Endothelial cell of umbilical vein (primary cell): Measurements from ENCODE around the gene SHISA7. TPM values are rescaled to one million over a fixed set of nuclear protein-coding genes. Genes with fewer than 3 reads are reported as not detected.
"Not testable (repeated sequence)": the region's sequence is repeated elsewhere in the genome, so short reads cannot be mapped to it uniquely, and the experiment has no call there.

Experiments used
- BruUV-seq: library from RNA; stranded (reverse); fragments of 400-500 nt; replicated peaks from 2 replicates; lab custom pipeline; 2021; lab: Mats Ljungman, UMichigan
- CTCF ChIA-PET: fragments of 300-600, 350-600 bp; sonication (Branson Sonifier 250); formaldehyde crosslinking; loops from one replicate; lab custom pipeline; 2021; ENCODE audit warnings: antibody characterized with exemption, inconsistent platforms; lab: Charles Lee
- POLR2A ChIA-PET: fragments of 300-600, 350-600 bp; sonication (Branson Sonifier 250); formaldehyde crosslinking; loops from one replicate; lab custom pipeline; 2021; ENCODE audit warnings: antibody characterized with exemption, inconsistent platforms; lab: Charles Lee
- DNase-seq: peaks from one replicate; pipeline ENCODE4 v3.0.0-alpha.2; 2011; ENCODE audit warnings: low read depth, low spot score
- FAIRE-seq: peaks from 2 replicates; lab custom pipeline; 2011; peaks lifted over from hg19 to GRCh38; lab: Jason Lieb, UNC
- H2AFZ ChIP-seq: 2 replicates; pipeline ENCODE4 v1.6.0; 2012; ENCODE audit warnings: low read depth, low read length, control low read depth, inconsistent platforms
- H3K27ac ChIP-seq: 2 replicates; pipeline ENCODE4 v1.5.1; 2011; ENCODE audit warnings: low read depth, mild to moderate bottlenecking, control low read depth, low read length, moderate library complexity; ENCODE audit not compliant: insufficient read depth
- H3K27me3 ChIP-seq, 2 experiments: 2 replicates each; pipeline versions ENCODE4 v1.6.0 to v1.6.1; 2011; ENCODE audit warnings: low read length in 2 of 2, mixed read lengths in 1 of 2; ENCODE audit not compliant: control insufficient read depth in 2 of 2, insufficient read depth in 2 of 2
- H3K36me3 ChIP-seq, 2 experiments: 2 replicates in 1 of 2; 3 replicates in 1 of 2; pipeline ENCODE4 v1.5.1; 2011; ENCODE audit warnings: low read length in 2 of 2, mild to moderate bottlenecking in 1 of 2, moderate library complexity in 1 of 2; ENCODE audit not compliant: control insufficient read depth in 2 of 2, insufficient read depth in 2 of 2; ENCODE audit errors: extremely low read depth in 1 of 2
- H3K4me1 ChIP-seq: 3 replicates; pipeline ENCODE4 v1.5.1; 2011; ENCODE audit warnings: mild to moderate bottlenecking, low read length; ENCODE audit not compliant: control insufficient read depth, insufficient read depth; ENCODE audit errors: extremely low read depth
- H3K4me2 ChIP-seq: 2 replicates; pipeline ENCODE4 v1.6.1; 2011; ENCODE audit warnings: low read length, control low read depth, mixed read lengths; ENCODE audit not compliant: insufficient read depth
- H3K4me3 ChIP-seq, 3 experiments: fragments of 200-600 bp in 1 of 3; sonication (generic), shearing (Covaris generic) in 1 of 3; replicated peaks in 1 of 3; 2 replicates each; pipeline ENCODE4 v1.5.1; 2011 to 2016; ENCODE audit warnings: control low read depth in 3 of 3, low read length in 3 of 3, mild to moderate bottlenecking in 2 of 3, inconsistent platforms in 1 of 3, low read depth in 1 of 3, moderate library complexity in 1 of 3; ENCODE audit not compliant: insufficient read depth in 1 of 3
- H3K79me2 ChIP-seq: 2 replicates; pipeline ENCODE4 v1.6.0; 2012; ENCODE audit warnings: low read length, inconsistent platforms; ENCODE audit not compliant: control insufficient read depth, insufficient read depth
- H3K9ac ChIP-seq: replicated peaks from 2 replicates; pipeline ENCODE3; 2011; ENCODE audit warnings: low read length, control low read depth; ENCODE audit not compliant: insufficient read depth; ENCODE audit errors: extremely low read depth
- H3K9me1 ChIP-seq: replicated peaks from 3 replicates; pipeline ENCODE4 v1.6.0; 2011; ENCODE audit warnings: mild to moderate bottlenecking, low read length; ENCODE audit not compliant: control insufficient read depth, insufficient read depth; ENCODE audit errors: extremely low read depth
- H3K9me3 ChIP-seq: replicated peaks from 2 replicates; pipeline ENCODE4 v1.5.1; 2012; ENCODE audit warnings: low read length, inconsistent platforms; ENCODE audit not compliant: control insufficient read depth, insufficient read depth
- H4K20me1 ChIP-seq: replicated peaks from 2 replicates; pipeline ENCODE3; 2011; ENCODE audit warnings: mild to moderate bottlenecking, low read length; ENCODE audit not compliant: control insufficient read depth, insufficient read depth; ENCODE audit errors: extremely low read depth
- CTCF ChIP-seq, 2 donors: IDR thresholded peaks; 1 replicate in 1 of 2; 2 replicates in 1 of 2; pipeline ENCODE4 v1.5.1; 2011; ENCODE audit warnings: low read length in 2 of 2, mild to moderate bottlenecking in 2 of 2, moderate library complexity in 2 of 2, control low read depth in 1 of 2, inconsistent platforms in 1 of 2, low read depth in 1 of 2; ENCODE audit not compliant: insufficient read depth in 1 of 2; ENCODE audit errors: extremely low read depth in 1 of 2
- EZH2 ChIP-seq: IDR thresholded peaks from 2 replicates; pipeline ENCODE4 v1.6.1; 2012; ENCODE audit warnings: borderline replicate concordance, low read depth, mild to moderate bottlenecking, moderate library complexity, low read length, inconsistent platforms; ENCODE audit not compliant: severe bottlenecking
- JUN ChIP-seq: IDR thresholded peaks from 2 replicates; pipeline ENCODE4 v1.6.1; 2011; ENCODE audit warnings: borderline replicate concordance, low read depth; ENCODE audit not compliant: insufficient read length, insufficient read depth
- MYC ChIP-seq: IDR thresholded peaks from one replicate; pipeline ENCODE4 v1.6.1; 2011; ENCODE audit warnings: mild to moderate bottlenecking, low read depth, low read length
- POLR2AphosphoS5 ChIP-seq: IDR thresholded peaks from 2 replicates; pipeline ENCODE4 v1.6.1; 2012; ENCODE audit warnings: low read depth, mild to moderate bottlenecking, control low read depth, low read length, moderate library complexity; ENCODE audit not compliant: insufficient read depth
- dilution Hi-C: fragments of 300-500 bp; cut with MboI; formaldehyde crosslinking; loops from one replicate; pipeline ENCODE4 v1.15.0; 2019; ENCODE audit warnings: low sequenced_read_pairs; ENCODE audit not compliant: extremely low pct_ligation_motif_present
- intact Hi-C: fragments of 100-400 bp; cut with micrococcal nuclease; formaldehyde crosslinking; loops from one replicate; pipeline ENCODE4 v1.10.0; 2022
- polyA plus RNA-seq, 4 experiments: library from polyadenylated mRNA; depleted of rRNA in 3 of 4; stranded (reverse) in 3 of 4; unstranded in 1 of 4; fragments of >200 nt; gene quantifications; 2 replicates each; pipeline versions ENCODE4 v1.2.1 to v1.2.3, GENCODE V29; 2011 to 2012; ENCODE audit warnings: missing spikeins in 1 of 4
- total RNA-seq: library from RNA; stranded (reverse); gene quantifications from 2 replicates; pipeline ENCODE4 v1.2.3, GENCODE V29; 2021
- TF ChIP-seq, protein P1 (sequence below): IDR thresholded peaks from 2 replicates; pipeline ENCODE4 v1.6.1; 2011; ENCODE audit not compliant: insufficient read depth, insufficient read length

SHISA7 gene
- total and polyA plus RNA-seq, 2 donors (not counting 3 experiments of a cell fraction or from before 2014, with no cell fraction given) = not detected

DNA sequence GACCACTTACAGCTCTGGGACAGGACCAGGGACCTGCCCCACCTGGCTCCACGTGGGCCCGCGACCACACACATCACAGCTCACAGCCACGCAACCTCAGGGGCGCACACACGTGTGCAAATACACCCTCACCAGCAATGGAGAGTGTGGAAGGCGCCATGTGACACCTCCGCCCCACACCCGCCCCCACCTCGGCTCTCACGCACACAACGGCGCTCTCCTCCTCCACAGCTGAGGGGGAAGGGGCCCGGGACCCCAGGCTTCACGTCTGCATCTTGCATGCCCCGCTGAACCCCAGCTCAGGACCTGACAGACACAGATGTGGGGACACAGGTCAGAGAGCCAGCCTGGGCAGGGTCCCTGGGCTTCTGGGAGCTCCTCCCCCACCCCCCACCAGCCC lies 6.4 kb upstream of the SHISA7 start:
- no TSS peak for BruUV-seq

GRCh38 chr19:55448175-55448490 lies 5.0 kb upstream of the SHISA7 start:
- CTCF ChIA-PET, H3K79me2 ChIP-seq, H3K9me1 ChIP-seq, H3K9me3 ChIP-seq, H3K4me2 ChIP-seq, H3K27ac ChIP-seq, DNase-seq, H3K9ac ChIP-seq, H3K36me3 ChIP-seq, intact Hi-C loops, H2AFZ ChIP-seq, H3K4me1 ChIP-seq, BruUV-seq, FAIRE-seq, POLR2A ChIA-PET, dilution Hi-C loops, H4K20me1 ChIP-seq, H3K4me3 ChIP-seq: not testable (repeated sequence)
- H3K27me3 ChIP-seq = peaks cover 38% of the 10 kb centered on the region in 2 experiments

More for the DNA sequence above, 6.4 kb upstream of the SHISA7 start:
- no peak overlapping the region for H2AFZ ChIP-seq
- no peaks in the 10 kb centered on the region for H4K20me1 ChIP-seq
- CTCF ChIA-PET = interaction anchor here (0.8 kb wide), 1 partner anchor 55 kb away, joined by 3 read pairs; no protein-coding TSS in a partner anchor
- DNase-seq (no peak), FAIRE-seq (no peak)
- no peak overlapping the region for H3K4me2 ChIP-seq
- H3K9me1 ChIP-seq = no peaks in the 10 kb centered on the region
- TF ChIP-seq JUN (no peak), MYC (no peak), CTCF (IDR thresholded peaks at IDR 0.05; ENCODE audit: extremely low read depth in 1 of 2, insufficient read depth in 1 of 2, low read depth in 1 of 2, low read length in 2 of 2) (no peak), EZH2 (no peak), POLR2AphosphoS5 (no peak)
- TF ChIP-seq, protein P1, sequence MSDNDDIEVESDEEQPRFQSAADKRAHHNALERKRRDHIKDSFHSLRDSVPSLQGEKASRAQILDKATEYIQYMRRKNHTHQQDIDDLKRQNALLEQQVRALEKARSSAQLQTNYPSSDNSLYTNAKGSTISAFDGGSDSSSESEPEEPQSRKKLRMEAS = no peak
- H3K9me3 ChIP-seq = no peaks in the 10 kb centered on the region
- intact Hi-C loops (no loop called here), dilution Hi-C loops (no loop called here)
- no peak overlapping the region for H3K4me3 ChIP-seq
- no peaks in the 10 kb centered on the region for H3K4me1 ChIP-seq
- H3K27me3 ChIP-seq = peaks cover 27% of the 10 kb centered on the region in 2 experiments
- H3K79me2 ChIP-seq = no peaks in the 10 kb centered on the region
- POLR2A ChIA-PET = no interaction called here
- H3K36me3 ChIP-seq = no peaks in the 10 kb centered on the region
- H3K27ac ChIP-seq = no peak overlapping the region
- no peak overlapping the region for H3K9ac ChIP-seq
